DOHH2 (cell line): ENCODE results near the gene CCDC78.

Experiments used
- H3F3A ChIP-seq: fragments of 200-600 bp; sonication (generic), shearing (Covaris generic); 2 replicates; pipeline ENCODE4 v1.6.0; 2016; ENCODE audit warnings: antibody characterized with exemption, mild to moderate bottlenecking; ENCODE audit not compliant: control insufficient read depth, insufficient read depth
- H3K27ac ChIP-seq: fragments of 200-600 bp; sonication (generic); 2 replicates; pipeline ENCODE4 v1.5.1; 2014; ENCODE audit warnings: low read depth, mild to moderate bottlenecking, low read length, moderate library complexity
- H3K27me3 ChIP-seq: fragments of 200-600 bp; sonication (generic); 2 replicates; pipeline ENCODE4 v1.6.1; 2014; ENCODE audit warnings: mild to moderate bottlenecking, low read length, mixed read lengths; ENCODE audit not compliant: control insufficient read depth
- H3K36me3 ChIP-seq: fragments of 200-600 bp; sonication (generic); 2 replicates; pipeline ENCODE4 v1.6.1; 2014; ENCODE audit warnings: mild to moderate bottlenecking, low read length, moderate library complexity, mixed read lengths; ENCODE audit not compliant: control insufficient read depth
- H3K4me1 ChIP-seq: fragments of 200-600 bp; sonication (generic); 2 replicates; pipeline ENCODE4 v1.6.1; 2014; ENCODE audit warnings: mild to moderate bottlenecking, low read length, mixed read lengths; ENCODE audit not compliant: control insufficient read depth
- H3K4me2 ChIP-seq: fragments of 200-600 bp; sonication (generic); 2 replicates; pipeline ENCODE4 v1.6.0; 2014; ENCODE audit warnings: mild to moderate bottlenecking, low read length, moderate library complexity
- H3K4me3 ChIP-seq: fragments of 200-600 bp; sonication (generic); 2 replicates; pipeline ENCODE4 v1.5.1; 2014; ENCODE audit warnings: mild to moderate bottlenecking, low read length, mixed read lengths
- H3K79me2 ChIP-seq: fragments of 200-600 bp; sonication (generic); 2 replicates; pipeline ENCODE4 v1.6.1; 2014; ENCODE audit warnings: mild to moderate bottlenecking, low read length, mixed read lengths; ENCODE audit not compliant: control insufficient read depth
- H3K9me2 ChIP-seq: fragments of 200-600 bp; sonication (generic); replicated peaks from 2 replicates; pipeline ENCODE4 v1.6.1; 2014; ENCODE audit warnings: mild to moderate bottlenecking, low read length, mixed read lengths; ENCODE audit not compliant: control insufficient read depth
- H3K9me3 ChIP-seq: fragments of 200-600 bp; sonication (generic); 2 replicates; pipeline ENCODE4 v1.6.1; 2014; ENCODE audit warnings: antibody characterized with exemption, low read length, mixed read lengths; ENCODE audit not compliant: control insufficient read depth, insufficient read depth
- H4K20me1 ChIP-seq: fragments of 200-600 bp; sonication (generic); 2 replicates; pipeline ENCODE4 v1.6.0; 2014; ENCODE audit warnings: low read depth, mild to moderate bottlenecking, antibody characterized with exemption, low read length, moderate library complexity; ENCODE audit not compliant: control insufficient read depth, insufficient read depth
- CTCF ChIP-seq: fragments of 200-600 bp; sonication (generic); IDR thresholded peaks from one replicate; pipeline ENCODE4 v1.5.1; 2014; ENCODE audit warnings: antibody characterized with exemption, mild to moderate bottlenecking, low read depth, low read length; ENCODE audit not compliant: poor library complexity, severe bottlenecking
- EZH2phosphoT487 ChIP-seq: fragments of 200-600 bp; sonication (generic); IDR thresholded peaks from 2 replicates; pipeline ENCODE4 v1.6.1; 2017; ENCODE audit warnings: borderline replicate concordance, mild to moderate bottlenecking, antibody characterized with exemption, low read length, moderate library complexity, mixed read lengths

Gene CCDC78

GRCh38 chr16:726438-727290 is at the start of gene CCDC78, which contains the start of gene HAGHL:
TSS of gene CCDC78 (minus strand) at chr16:726443. CDS start at chr16:726367, 76 bp downstream.
TSS of gene HAGHL (plus strand) at chr16:727106. CDS start at chr16:727510, 404 bp downstream.
- peaks cover 6% of the 10 kb centered on the region for H3K79me2 ChIP-seq
- H3K4me1 ChIP-seq, result peaks cover 56% of the 10 kb centered on the region
- H3K4me2 ChIP-seq, result peak within 1 kb of the TSS; percentile 85
- H3F3A ChIP-seq, result peaks cover 10% of the 10 kb centered on the region; the same call in 1 of the 2 replicates
- H4K20me1 ChIP-seq, result 0 out of 2 replicates have a peak, but pooled peaks cover 3% of the 10 kb centered on the region
- H3K4me3 ChIP-seq, result peak within 1 kb of the TSS; percentile 85
- H3K9me2 ChIP-seq, result no peaks in the 10 kb centered on the region
- no peaks in the 10 kb centered on the region for H3K9me3 ChIP-seq
- H3K27me3 ChIP-seq, result no peaks in the 10 kb centered on the region
- H3K36me3 ChIP-seq, result peaks cover 46% of the 10 kb centered on the region
- no peak for TF ChIP-seq CTCF
- no peak for TF ChIP-seq EZH2phosphoT487
- H3K27ac ChIP-seq, result peak within 1 kb of the TSS; percentile 72

DNA sequence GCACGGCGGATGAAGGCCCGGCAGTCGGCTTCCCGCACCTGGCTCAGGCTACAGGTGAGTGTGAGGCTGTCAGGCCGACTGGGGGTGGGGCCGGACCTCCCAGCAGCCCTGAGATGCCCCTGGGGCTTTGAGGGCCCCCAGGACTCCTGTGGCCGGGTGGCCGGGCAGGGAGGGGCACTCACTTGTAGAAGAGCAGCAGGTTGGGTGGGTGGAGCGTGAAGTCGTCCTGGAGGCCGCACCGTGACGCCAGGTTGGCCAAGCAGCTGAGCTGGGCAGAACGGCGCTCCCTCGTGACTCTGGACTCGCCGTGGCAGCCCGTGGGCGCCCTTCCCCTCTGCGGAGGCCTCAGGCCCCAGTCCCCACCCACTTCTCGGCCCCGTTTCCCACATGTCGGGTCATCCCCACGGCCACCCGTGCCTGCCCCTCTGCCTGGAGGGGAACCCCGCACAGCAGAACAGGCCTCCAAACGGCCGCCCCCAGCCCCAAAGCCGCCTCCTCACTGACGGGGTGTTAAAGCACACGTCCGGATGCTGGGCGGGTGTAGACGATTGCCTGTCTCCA is 49.1 kb upstream of the CCDC78 start:
- H3K27me3 ChIP-seq, result peaks cover 11% of the 10 kb centered on the region
- no peaks in the 10 kb centered on the region for H3K9me3 ChIP-seq
- H3K4me3 ChIP-seq, result no peak overlapping the region
- H3K79me2 ChIP-seq, result no peaks in the 10 kb centered on the region
- H3K36me3 ChIP-seq, result no peaks in the 10 kb centered on the region
- H4K20me1 ChIP-seq, result 0 out of 2 replicates have a peak, but pooled peaks cover 3% of the 10 kb centered on the region
- no peaks in the 10 kb centered on the region for H3F3A ChIP-seq
- H3K9me2 ChIP-seq, result no peaks in the 10 kb centered on the region
- no peak for TF ChIP-seq CTCF
- no peak overlapping the region for H3K27ac ChIP-seq
- no peaks in the 10 kb centered on the region for H3K4me1 ChIP-seq
- H3K4me2 ChIP-seq, result no peak overlapping the region

DNA sequence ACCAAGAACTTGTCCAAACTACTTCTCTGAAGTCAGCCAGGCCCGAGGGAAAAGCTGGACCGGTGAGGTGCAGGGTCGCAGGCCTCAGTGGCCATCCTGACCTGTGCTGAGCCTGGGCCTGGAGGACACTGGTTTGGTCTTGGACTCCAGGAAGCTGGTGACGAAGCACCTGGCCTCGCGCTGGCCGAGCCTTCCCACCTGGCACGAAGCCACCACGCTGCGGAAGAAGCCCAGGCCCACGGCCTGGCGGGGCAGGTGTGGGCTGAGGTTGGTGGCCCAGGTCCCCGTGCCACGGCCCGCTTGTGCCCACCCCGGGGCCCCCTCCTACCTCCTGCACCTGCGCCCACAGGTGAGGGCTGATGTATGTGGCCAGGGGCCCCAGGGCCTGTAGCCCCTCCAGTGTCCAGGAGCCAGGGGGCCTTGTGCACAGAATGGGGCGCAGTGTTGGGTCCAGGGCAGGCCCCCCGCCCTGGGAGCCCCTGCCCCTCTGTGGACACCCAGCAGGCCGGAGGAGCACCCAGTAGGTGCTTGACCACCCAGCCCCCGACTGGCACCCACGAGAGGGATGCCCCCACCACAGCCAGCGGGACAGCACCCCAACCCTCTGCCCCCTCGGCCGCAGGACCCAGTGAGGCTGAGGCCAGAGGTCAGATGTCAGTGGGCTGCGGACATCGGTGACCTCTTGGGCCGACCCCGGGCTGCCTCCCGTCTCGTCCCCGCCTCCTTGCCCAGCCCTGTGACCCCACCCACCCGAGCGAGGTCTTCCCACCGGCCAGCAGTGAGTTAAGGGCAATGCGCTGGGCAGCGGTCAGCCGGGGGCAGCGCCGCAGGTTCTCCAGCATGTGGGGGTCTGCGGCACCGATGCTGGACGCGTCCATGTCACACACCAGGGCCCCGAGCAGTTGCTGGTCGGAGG is 48.1 kb upstream of the CCDC78 start:
- Histone ChIP-seq H3K27ac (no peak overlapping the region), H3K27me3 (peaks cover 11% of the 10 kb centered on the region), H3K9me3 (no peaks in the 10 kb centered on the region), H3K4me3 (no peak overlapping the region), H3K4me1 (no peaks in the 10 kb centered on the region), H3K36me3 (no peaks in the 10 kb centered on the region), H3F3A (no peaks in the 10 kb centered on the region), H3K9me2 (no peaks in the 10 kb centered on the region), H3K4me2 (no peak overlapping the region), H3K79me2 (no peaks in the 10 kb centered on the region), H4K20me1 (0 out of 2 replicates have a peak, but pooled peaks cover 3% of the 10 kb centered on the region)
- TF ChIP-seq CTCF (no peak), EZH2phosphoT487 (no peak)
